Activated T-cell treated with anti-CD3 and anti-CD28 coated beads for 24 hours (primary cell): ENCODE measurements around the gene SDR42E1.

ENCODE experiments used
- DNase-seq: peaks from one replicate; pipeline ENCODE4 v3.0.0-alpha.2; 2020; ENCODE audit warnings: low read depth

The SDR42E1 gene

GRCh38 chr16:82011199-82011641 is at the start of gene SDR42E1:
Gene SDR42E1 (minus strand): TSS chr16:82011470. CDS start chr16:82000858, 10,612 bp downstream.
- DNase-seq = peak; percentile 54

GRCh38 chr16:82059983-82060421 is 48.7 kb upstream of the SDR42E1 start:
- DNase-seq = no peak

GRCh38 chr16:82059161-82059982 is 48.1 kb upstream of the SDR42E1 start:
- no peak for DNase-seq

GRCh38 chr16:82056550-82056896 is 45.3 kb upstream of the SDR42E1 start:
- no peak for DNase-seq

- no peak for DNase-seq
These were observed 44.7 kb upstream of the SDR42E1 start for GRCh38 chr16:82055728-82056549.

- no peak for DNase-seq
These were observed 43.8 kb upstream of the SDR42E1 start for GRCh38 chr16:82055117-82055516.

GRCh38 chr16:82051656-82052055 is 40.4 kb upstream of the SDR42E1 start:
- DNase-seq = no peak

- DNase-seq = no peak
These were observed 39.7 kb upstream of the SDR42E1 start for GRCh38 chr16:82050909-82051357.

- DNase-seq = no peak
These were observed 39.2 kb upstream of the SDR42E1 start for GRCh38 chr16:82050506-82050905.

- DNase-seq = no peak
These were observed 38.2 kb upstream of the SDR42E1 start for GRCh38 chr16:82049484-82049883.

GRCh38 chr16:82047787-82048186 is 36.5 kb upstream of the SDR42E1 start:
- no peak for DNase-seq

GRCh38 chr16:82047374-82047773 is 36.1 kb upstream of the SDR42E1 start:
- no peak for DNase-seq

GRCh38 chr16:82046941-82047340 is 35.7 kb upstream of the SDR42E1 start:
- no peak for DNase-seq

- DNase-seq = no peak
These were observed 35.3 kb upstream of the SDR42E1 start for GRCh38 chr16:82046541-82046940.

GRCh38 chr16:82045465-82045864 is 34.2 kb upstream of the SDR42E1 start:
- DNase-seq = no peak

- no peak for DNase-seq
These were observed 33.3 kb upstream of the SDR42E1 start for GRCh38 chr16:82044585-82044911.

GRCh38 chr16:82043680-82044584 is 32.7 kb upstream of the SDR42E1 start:
- no peak for DNase-seq

- no peak for DNase-seq
These were observed 31.6 kb upstream of the SDR42E1 start for GRCh38 chr16:82042846-82043245.

- no peak for DNase-seq
These were observed 30.9 kb upstream of the SDR42E1 start for GRCh38 chr16:82042144-82042543.

GRCh38 chr16:82041542-82041941 is 30.3 kb upstream of the SDR42E1 start:
- DNase-seq = no peak

- DNase-seq = no peak
These were observed 29.0 kb upstream of the SDR42E1 start for GRCh38 chr16:82040296-82040695.

- DNase-seq = no peak
These were observed 26.4 kb upstream of the SDR42E1 start for GRCh38 chr16:82037666-82038065.
